ENCODE data around the gene CELF2.

DNA sequence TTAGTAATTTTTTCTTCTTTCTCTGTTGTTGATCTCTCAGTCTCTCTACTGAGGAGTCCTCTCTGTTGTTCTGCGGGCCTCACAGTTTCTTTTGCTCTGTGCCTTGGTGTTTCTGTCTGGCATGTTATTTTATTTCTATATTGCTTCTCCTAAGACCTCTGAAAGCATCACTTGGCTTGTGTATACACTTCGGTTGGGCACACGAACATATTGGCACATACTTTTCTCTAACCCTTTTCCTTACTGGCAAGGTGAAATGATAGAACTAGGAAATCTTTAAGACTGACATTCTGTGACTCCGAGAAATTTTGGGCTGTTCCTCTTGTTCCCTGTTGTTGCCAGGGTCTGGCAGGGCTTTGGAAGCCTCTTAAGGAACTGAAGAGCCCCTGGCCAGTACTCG, 148.9 kb downstream of the CELF2 start:
- TF ChIP-seq, protein P1, sequence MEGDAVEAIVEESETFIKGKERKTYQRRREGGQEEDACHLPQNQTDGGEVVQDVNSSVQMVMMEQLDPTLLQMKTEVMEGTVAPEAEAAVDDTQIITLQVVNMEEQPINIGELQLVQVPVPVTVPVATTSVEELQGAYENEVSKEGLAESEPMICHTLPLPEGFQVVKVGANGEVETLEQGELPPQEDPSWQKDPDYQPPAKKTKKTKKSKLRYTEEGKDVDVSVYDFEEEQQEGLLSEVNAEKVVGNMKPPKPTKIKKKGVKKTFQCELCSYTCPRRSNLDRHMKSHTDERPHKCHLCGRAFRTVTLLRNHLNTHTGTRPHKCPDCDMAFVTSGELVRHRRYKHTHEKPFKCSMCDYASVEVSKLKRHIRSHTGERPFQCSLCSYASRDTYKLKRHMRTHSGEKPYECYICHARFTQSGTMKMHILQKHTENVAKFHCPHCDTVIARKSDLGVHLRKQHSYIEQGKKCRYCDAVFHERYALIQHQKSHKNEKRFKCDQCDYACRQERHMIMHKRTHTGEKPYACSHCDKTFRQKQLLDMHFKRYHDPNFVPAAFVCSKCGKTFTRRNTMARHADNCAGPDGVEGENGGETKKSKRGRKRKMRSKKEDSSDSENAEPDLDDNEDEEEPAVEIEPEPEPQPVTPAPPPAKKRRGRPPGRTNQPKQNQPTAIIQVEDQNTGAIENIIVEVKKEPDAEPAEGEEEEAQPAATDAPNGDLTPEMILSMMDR (IDR thresholded peaks at IDR 0.05; ENCODE audit: borderline replicate concordance, extremely low read depth, low read length, poor library complexity, severe bottlenecking) = no peak
- no peak for TF ChIP-seq EZH2 (IDR thresholded peaks at IDR 0.05; ENCODE audit: borderline replicate concordance, low read depth, low read length, severe bottlenecking)

All from DND-41 (cell line).